HG02970 (cell line): ENCODE measurements around the gene FAM181B.

Experiments
- ATAC-seq: cut with Tn5 transposase; IDR thresholded peaks from one replicate; pipeline ENCODE4 v1.9.1; 2021; ENCODE audit warnings: mild to moderate bottlenecking, moderate library complexity, moderate number of reproducible peaks; ENCODE audit not compliant: unreplicated experiment, low FRiP score

The FAM181B gene

GRCh38 chr11:82733444-82734119 lies at the start of gene FAM181B:
TSS of gene FAM181B (minus strand) at chr11:82733864. CDS start at chr11:82733729, 135 bp downstream.
- ATAC-seq = no peak

GRCh38 chr11:82782825-82783374 lies 49.2 kb upstream of the FAM181B start:
- ATAC-seq = no peak

GRCh38 chr11:82778776-82779175 lies 45.1 kb upstream of the FAM181B start:
- no peak for ATAC-seq

GRCh38 chr11:82776377-82776776 lies 42.7 kb upstream of the FAM181B start:
- ATAC-seq = no peak

- peak; percentile 96 for ATAC-seq
Measured at GRCh38 chr11:82775736-82776346, 42.2 kb upstream of the FAM181B start.

- no peak for ATAC-seq
Measured at GRCh38 chr11:82775218-82775617, 41.6 kb upstream of the FAM181B start.

GRCh38 chr11:82771781-82772180 lies 38.1 kb upstream of the FAM181B start:
- no peak for ATAC-seq

GRCh38 chr11:82767123-82767522 lies 33.5 kb upstream of the FAM181B start:
- no peak for ATAC-seq

GRCh38 chr11:82765466-82766034 lies 31.9 kb upstream of the FAM181B start:
- ATAC-seq = no peak

- no peak for ATAC-seq
Measured at GRCh38 chr11:82763167-82763566, 29.5 kb upstream of the FAM181B start.

- no peak for ATAC-seq
Measured at GRCh38 chr11:82759649-82760048, 26.0 kb upstream of the FAM181B start.

- no peak for ATAC-seq
Measured at GRCh38 chr11:82757660-82758357, 24.1 kb upstream of the FAM181B start.

- ATAC-seq = no peak
Measured at GRCh38 chr11:82756765-82757639, 23.3 kb upstream of the FAM181B start.

GRCh38 chr11:82754410-82754809 lies 20.7 kb upstream of the FAM181B start:
- ATAC-seq = no peak

- ATAC-seq = no peak
Measured at GRCh38 chr11:82753921-82754320, 20.3 kb upstream of the FAM181B start.

- ATAC-seq = no peak
Measured at GRCh38 chr11:82752801-82753200, 19.1 kb upstream of the FAM181B start.

- ATAC-seq = no peak
Measured at GRCh38 chr11:82750643-82751139, 17.0 kb upstream of the FAM181B start.

GRCh38 chr11:82747471-82747870 lies 13.8 kb upstream of the FAM181B start:
- ATAC-seq = no peak

GRCh38 chr11:82738091-82738490 lies 4.4 kb upstream of the FAM181B start:
- no peak for ATAC-seq

GRCh38 chr11:82734120-82734479 lies 436 bp upstream of the FAM181B start:
- ATAC-seq = no peak
